Measurements from ENCODE around the gene ATG14. TPM values are rescaled to one million over a fixed set of nuclear protein-coding genes. Genes with fewer than 3 reads are reported as not detected.

ATG14 gene
- total RNA-seq, 1 donor: 11.6 TPM

DNA sequence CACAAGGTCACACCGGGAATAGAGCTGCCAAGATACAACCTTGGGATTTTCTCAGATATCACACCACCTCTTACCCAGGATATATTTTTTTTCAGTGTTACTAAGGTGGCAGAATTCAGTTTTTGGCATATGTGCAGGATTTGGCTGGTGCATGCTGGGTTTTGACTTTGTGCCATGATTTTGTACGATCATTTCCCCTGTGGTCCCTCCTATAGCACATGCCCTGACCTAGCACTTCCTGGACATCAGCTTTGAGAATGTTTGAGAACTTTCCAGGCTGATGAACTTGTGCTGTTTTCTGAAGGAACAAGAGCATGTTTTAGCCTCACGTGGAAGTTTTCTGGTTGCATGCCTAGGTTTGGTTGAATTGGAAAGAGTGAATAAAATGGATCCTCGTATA is 39.8 kb upstream of the ATG14 start:
- TF ChIP-seq, protein P1, sequence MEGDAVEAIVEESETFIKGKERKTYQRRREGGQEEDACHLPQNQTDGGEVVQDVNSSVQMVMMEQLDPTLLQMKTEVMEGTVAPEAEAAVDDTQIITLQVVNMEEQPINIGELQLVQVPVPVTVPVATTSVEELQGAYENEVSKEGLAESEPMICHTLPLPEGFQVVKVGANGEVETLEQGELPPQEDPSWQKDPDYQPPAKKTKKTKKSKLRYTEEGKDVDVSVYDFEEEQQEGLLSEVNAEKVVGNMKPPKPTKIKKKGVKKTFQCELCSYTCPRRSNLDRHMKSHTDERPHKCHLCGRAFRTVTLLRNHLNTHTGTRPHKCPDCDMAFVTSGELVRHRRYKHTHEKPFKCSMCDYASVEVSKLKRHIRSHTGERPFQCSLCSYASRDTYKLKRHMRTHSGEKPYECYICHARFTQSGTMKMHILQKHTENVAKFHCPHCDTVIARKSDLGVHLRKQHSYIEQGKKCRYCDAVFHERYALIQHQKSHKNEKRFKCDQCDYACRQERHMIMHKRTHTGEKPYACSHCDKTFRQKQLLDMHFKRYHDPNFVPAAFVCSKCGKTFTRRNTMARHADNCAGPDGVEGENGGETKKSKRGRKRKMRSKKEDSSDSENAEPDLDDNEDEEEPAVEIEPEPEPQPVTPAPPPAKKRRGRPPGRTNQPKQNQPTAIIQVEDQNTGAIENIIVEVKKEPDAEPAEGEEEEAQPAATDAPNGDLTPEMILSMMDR (IDR thresholded peaks at IDR 0.05; ENCODE audit: insufficient read depth, low read length): no peak
- peak; percentile 76 for DNase-seq (ENCODE audit: low read depth)
- no peak overlapping the region for H3K4me3 ChIP-seq (ENCODE audit: low read depth, low read length)

DNA sequence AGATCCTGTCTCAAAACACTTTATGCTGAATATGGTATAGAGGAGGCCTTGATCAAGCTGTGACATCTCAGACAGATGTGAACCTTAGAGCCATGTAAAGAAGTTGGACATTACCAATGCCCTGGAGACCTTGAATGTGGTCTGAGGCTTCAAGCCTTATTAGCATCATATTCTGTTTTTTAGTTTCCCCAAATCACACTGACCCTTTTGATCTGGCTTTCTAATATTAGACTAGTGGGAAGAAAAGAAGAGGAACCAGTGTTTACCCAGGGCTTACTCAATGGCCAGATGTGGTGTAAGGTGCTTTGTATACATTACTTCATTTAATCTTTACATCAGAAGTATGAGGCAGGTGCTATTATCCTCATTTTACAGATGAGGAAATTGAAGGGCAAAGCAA is 39.4 kb upstream of the ATG14 start:
- H3K4me3 ChIP-seq (ENCODE audit: low read depth, low read length): no peak overlapping the region
- TF ChIP-seq, protein P1 (IDR thresholded peaks at IDR 0.05; ENCODE audit: insufficient read depth, low read length): no peak
- no peak for DNase-seq (ENCODE audit: low read depth)

DNA sequence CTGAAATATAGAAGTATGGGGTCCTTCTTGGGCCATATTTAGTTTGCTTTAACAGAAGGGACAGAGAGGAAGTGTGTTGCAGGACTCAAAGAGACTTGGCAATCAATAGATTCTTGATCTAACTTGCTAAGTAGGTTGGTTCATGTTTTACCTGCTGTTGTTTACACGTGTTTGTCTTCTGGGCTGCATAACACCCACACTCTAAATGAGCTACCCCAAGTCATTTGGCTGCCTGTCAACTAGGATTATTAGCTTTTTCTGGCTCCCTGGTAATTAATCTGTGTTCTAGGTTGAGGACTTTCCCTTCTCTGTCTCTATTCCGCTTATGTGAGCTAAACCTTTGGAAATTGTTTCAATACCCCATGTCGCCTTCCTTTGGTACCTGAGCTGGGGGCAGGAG is 38.9 kb upstream of the ATG14 start:
- no peak for DNase-seq (ENCODE audit: low read depth)
- no peak overlapping the region for H3K4me3 ChIP-seq (ENCODE audit: low read depth, low read length)
- TF ChIP-seq, protein P1 (IDR thresholded peaks at IDR 0.05; ENCODE audit: insufficient read depth, low read length): no peak

DNA sequence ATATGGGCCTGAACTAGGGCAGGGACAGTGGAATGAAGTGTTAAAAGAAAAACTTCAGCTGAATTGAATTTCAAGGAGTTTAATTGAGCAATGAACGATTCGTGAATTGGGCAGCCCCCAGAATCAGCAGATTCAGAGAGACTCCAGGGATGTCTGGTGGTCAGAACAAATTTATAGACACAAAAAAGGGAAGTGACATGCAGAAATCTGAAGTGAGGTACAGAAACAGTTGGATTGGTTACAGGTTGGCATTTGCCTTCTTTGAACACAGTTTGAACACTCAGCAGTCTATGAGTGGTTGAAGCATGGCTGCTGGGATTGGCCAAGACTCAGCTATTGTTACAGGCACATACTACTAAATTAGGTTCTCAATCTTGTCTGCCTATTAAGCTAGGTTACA is 38.5 kb upstream of the ATG14 start:
- no peak for DNase-seq (ENCODE audit: low read depth)
- no peak overlapping the region for H3K4me3 ChIP-seq (ENCODE audit: low read depth, low read length)
- TF ChIP-seq, protein P1 (IDR thresholded peaks at IDR 0.05; ENCODE audit: insufficient read depth, low read length): no peak

DNA sequence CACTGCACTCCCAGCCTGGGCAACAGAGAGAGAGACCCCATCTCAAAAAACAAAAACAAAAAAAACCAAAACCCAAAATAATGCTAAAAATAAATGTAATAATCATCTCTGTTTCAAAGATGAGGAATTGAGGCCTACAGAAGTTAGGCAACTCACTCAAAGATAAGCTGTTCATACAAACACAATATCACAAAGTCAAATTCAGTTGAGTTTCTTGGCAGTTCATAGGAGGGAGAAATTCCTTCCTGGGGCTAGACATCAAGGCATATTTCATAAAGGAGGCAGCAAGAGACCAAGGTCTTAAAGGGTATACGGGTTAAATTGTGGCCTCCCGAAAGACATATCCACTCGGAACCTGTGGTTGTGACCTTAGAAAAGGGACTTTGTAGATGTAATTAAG is 37.5 kb upstream of the ATG14 start:
- peak; percentile 53 for DNase-seq (ENCODE audit: low read depth)
- TF ChIP-seq, protein P1 (IDR thresholded peaks at IDR 0.05; ENCODE audit: insufficient read depth, low read length): no peak
- H3K4me3 ChIP-seq (ENCODE audit: low read depth, low read length): no peak overlapping the region

DNA sequence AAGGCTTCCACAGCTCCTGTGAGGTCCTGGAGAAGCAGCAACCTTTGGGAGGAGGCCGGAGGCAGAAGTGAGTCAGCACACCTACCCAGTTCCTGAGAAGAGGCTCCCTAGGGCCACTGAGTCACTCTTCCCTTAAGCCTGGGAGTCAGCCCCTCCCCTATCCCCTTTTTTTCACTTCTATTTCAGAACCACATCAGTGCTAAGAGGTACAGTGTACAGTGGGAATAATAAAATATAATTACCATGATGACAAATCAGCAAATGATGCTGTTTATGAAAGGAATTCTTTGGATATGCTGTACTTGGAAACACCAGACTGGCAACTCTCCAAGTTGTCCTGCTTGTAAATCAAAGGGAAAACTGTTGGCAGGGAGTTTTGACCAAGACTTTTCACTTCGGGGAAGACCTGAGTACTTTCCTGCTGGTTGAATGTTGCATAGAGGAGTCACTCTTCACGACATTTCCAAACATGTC is 36.5 kb upstream of the ATG14 start:
- H3K4me3 ChIP-seq (ENCODE audit: low read depth, low read length): no peak overlapping the region
- TF ChIP-seq, protein P1 (IDR thresholded peaks at IDR 0.05; ENCODE audit: insufficient read depth, low read length): no peak
- DNase-seq (ENCODE audit: low read depth): peak; percentile 95

DNA sequence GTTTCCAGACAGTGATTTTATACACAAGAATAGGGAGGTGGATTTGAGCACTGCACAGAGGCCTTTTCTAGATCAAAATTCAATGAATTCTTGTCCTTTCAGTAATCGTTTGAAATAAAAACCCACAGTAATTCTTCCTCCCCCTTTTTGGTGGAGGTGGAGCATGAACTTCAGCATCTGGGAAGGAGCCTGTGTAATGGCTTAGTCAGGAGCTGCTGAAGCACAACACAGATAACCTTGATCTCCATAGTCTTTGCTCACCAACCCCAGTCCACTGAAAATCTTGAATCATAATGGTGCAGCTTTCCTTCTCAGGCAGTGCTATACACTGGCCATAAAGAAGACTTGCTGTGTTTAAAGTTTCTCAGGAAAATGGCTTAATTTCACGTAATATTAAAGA is 35.2 kb upstream of the ATG14 start:
- H3K4me3 ChIP-seq (ENCODE audit: low read depth, low read length): peak overlapping the region; percentile 18
- DNase-seq (ENCODE audit: low read depth): peak; percentile 86
- TF ChIP-seq, protein P1 (IDR thresholded peaks at IDR 0.05; ENCODE audit: insufficient read depth, low read length): no peak

Measured in fibroblast of the aortic adventitia (primary cell).